GM12874 (cell line): ENCODE data around the gene MICA.

Experiments used
- TF ChIP-seq, protein P1 (sequence below): IDR thresholded peaks from 2 replicates; pipeline ENCODE4 v1.5.1; 2011; ENCODE audit warnings: low read depth, mild to moderate bottlenecking, control low read depth, low read length, moderate library complexity; ENCODE audit not compliant: insufficient read depth

MICA gene

GRCh38 chr6:31462964-31463870 lies 59.8 kb downstream of the MICA start:
- TF ChIP-seq, protein P1, sequence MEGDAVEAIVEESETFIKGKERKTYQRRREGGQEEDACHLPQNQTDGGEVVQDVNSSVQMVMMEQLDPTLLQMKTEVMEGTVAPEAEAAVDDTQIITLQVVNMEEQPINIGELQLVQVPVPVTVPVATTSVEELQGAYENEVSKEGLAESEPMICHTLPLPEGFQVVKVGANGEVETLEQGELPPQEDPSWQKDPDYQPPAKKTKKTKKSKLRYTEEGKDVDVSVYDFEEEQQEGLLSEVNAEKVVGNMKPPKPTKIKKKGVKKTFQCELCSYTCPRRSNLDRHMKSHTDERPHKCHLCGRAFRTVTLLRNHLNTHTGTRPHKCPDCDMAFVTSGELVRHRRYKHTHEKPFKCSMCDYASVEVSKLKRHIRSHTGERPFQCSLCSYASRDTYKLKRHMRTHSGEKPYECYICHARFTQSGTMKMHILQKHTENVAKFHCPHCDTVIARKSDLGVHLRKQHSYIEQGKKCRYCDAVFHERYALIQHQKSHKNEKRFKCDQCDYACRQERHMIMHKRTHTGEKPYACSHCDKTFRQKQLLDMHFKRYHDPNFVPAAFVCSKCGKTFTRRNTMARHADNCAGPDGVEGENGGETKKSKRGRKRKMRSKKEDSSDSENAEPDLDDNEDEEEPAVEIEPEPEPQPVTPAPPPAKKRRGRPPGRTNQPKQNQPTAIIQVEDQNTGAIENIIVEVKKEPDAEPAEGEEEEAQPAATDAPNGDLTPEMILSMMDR, result no peak

- TF ChIP-seq, protein P1, result no peak
Observed at GRCh38 chr6:31464252-31465184, 61.1 kb downstream of the MICA start.
